Progenitor cell of endocrine pancreas (in vitro differentiated cells): ENCODE measurements around the gene HOXB8. TPM values are rescaled to one million over a fixed set of nuclear protein-coding genes. Genes with fewer than 3 reads are reported as not detected.

Experiments
- DNase-seq: peaks from one replicate; pipeline ENCODE4 v3.0.0; 2021; ENCODE audit warnings: low spot score; ENCODE audit not compliant: unreplicated experiment
- H3K27ac Mint-ChIP-seq: 2 replicates; pipeline ENCODE4 v1.8.0; 2021; ENCODE audit warnings: mild to moderate bottlenecking, moderate library complexity, mixed read lengths
- H3K27me3 Mint-ChIP-seq: 2 replicates; pipeline ENCODE4 v1.8.0; 2021; ENCODE audit warnings: mixed read lengths
- H3K36me3 Mint-ChIP-seq: 2 replicates; pipeline ENCODE4 v1.8.0; 2022; ENCODE audit warnings: mixed read lengths; ENCODE audit not compliant: insufficient read depth
- H3K4me1 Mint-ChIP-seq: 2 replicates; pipeline ENCODE4 v1.8.0; 2021; ENCODE audit warnings: low read depth, mixed read lengths
- H3K4me3 Mint-ChIP-seq: 2 replicates; pipeline ENCODE4 v1.8.0; 2021; ENCODE audit warnings: low read depth, mild to moderate bottlenecking, moderate library complexity, mixed read lengths
- H3K9me3 Mint-ChIP-seq: 2 replicates; pipeline ENCODE4 v1.8.0; 2021; ENCODE audit warnings: low read depth, mixed read lengths
- total RNA-seq: library from RNA; stranded (reverse); gene quantifications from 2 replicates; pipeline ENCODE4 v1.2.1, GENCODE V29; 2021
- TF ChIP-seq, protein P1 (sequence below): fragments of 200-600 bp; sonication (generic); IDR thresholded peaks from one replicate; pipeline ENCODE4 v1.5.0; 2021; ENCODE audit warnings: antibody characterized with exemption, mild to moderate bottlenecking; ENCODE audit not compliant: unreplicated experiment

Gene HOXB8
- total RNA-seq, 1 donor from 2014 or later = 1.1 TPM

DNA sequence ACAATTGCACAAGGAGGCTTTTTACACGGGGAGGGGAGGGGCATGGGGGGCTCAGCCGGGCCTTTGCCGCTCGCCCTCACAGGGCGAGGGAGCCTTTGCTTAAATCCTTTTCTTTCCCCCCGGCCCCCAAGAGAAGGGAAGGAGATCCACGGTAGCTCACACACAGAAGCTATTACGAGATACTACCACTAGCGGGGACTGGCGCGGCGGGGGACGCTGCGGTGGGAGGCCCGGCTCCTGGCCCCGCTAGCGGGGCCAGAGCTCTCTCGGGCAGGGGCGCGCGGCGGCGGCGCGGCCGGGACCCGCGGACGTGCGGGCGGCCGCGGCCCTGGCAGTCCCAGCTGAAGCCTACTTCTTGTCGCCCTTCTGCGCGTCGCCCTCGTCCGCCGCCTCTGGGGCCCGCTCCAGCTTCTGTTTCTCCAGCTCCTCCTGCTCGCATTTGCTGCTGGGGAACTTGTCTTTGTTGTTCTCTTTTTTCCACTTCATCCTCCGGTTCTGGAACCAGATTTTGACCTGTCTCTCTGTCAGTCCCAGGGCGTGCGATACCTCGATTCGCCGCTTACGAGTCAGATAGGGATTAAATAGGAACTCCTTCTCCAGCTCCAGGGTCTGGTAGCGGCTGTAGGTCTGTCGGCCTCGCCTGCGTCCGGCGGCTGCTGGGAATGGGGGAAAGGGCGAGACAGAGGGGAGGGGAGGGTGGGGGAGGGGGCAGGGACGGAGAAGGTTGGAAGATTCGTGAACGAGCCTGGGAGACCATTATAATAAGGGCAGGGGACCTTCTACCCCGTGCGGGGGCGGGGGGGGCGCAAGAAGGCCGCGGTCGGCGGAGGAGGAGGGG, 2.0 kb downstream of the HOXB8 start:
- TF ChIP-seq, protein P1, sequence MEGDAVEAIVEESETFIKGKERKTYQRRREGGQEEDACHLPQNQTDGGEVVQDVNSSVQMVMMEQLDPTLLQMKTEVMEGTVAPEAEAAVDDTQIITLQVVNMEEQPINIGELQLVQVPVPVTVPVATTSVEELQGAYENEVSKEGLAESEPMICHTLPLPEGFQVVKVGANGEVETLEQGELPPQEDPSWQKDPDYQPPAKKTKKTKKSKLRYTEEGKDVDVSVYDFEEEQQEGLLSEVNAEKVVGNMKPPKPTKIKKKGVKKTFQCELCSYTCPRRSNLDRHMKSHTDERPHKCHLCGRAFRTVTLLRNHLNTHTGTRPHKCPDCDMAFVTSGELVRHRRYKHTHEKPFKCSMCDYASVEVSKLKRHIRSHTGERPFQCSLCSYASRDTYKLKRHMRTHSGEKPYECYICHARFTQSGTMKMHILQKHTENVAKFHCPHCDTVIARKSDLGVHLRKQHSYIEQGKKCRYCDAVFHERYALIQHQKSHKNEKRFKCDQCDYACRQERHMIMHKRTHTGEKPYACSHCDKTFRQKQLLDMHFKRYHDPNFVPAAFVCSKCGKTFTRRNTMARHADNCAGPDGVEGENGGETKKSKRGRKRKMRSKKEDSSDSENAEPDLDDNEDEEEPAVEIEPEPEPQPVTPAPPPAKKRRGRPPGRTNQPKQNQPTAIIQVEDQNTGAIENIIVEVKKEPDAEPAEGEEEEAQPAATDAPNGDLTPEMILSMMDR = peak; percentile 40
- H3K36me3 Mint-ChIP-seq = no peaks in the 10 kb centered on the region
- no peaks in the 10 kb centered on the region for H3K9me3 Mint-ChIP-seq
- peak overlapping the region; percentile 80 for H3K27ac Mint-ChIP-seq
- H3K4me3 Mint-ChIP-seq = peak overlapping the region; percentile 63
- peaks cover 90% of the 10 kb centered on the region for H3K27me3 Mint-ChIP-seq
- DNase-seq = no peak
- H3K4me1 Mint-ChIP-seq = peaks cover 11% of the 10 kb centered on the region

DNA sequence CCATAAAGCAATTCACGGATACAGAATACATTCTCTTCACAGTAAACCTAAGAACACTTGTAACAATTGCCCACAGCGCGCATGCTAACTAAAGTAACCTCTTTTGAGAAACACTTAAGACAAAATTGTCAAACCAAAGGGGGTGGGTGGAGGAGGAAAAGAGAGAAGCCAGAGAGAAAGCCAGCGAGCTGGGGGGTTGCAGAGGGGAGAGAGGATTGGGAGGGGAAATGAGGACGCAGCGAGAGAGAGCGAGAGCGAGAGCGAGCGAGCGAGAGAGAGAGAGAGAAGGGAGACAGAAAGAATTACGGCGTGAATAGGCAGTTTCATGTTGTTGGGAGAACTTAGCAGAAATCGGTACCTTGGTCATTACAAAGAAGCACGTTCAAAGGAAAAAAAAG, 2.6 kb downstream of the HOXB8 start:
- Mint-ChIP-seq H3K27ac (peak overlapping the region; percentile 80), H3K36me3 (no peaks in the 10 kb centered on the region), H3K9me3 (no peaks in the 10 kb centered on the region), H3K4me1 (peaks cover 11% of the 10 kb centered on the region), H3K4me3 (peak overlapping the region; percentile 63), H3K27me3 (peaks cover 89% of the 10 kb centered on the region)
- DNase-seq = no peak
- TF ChIP-seq, protein P1 = no peak

DNA sequence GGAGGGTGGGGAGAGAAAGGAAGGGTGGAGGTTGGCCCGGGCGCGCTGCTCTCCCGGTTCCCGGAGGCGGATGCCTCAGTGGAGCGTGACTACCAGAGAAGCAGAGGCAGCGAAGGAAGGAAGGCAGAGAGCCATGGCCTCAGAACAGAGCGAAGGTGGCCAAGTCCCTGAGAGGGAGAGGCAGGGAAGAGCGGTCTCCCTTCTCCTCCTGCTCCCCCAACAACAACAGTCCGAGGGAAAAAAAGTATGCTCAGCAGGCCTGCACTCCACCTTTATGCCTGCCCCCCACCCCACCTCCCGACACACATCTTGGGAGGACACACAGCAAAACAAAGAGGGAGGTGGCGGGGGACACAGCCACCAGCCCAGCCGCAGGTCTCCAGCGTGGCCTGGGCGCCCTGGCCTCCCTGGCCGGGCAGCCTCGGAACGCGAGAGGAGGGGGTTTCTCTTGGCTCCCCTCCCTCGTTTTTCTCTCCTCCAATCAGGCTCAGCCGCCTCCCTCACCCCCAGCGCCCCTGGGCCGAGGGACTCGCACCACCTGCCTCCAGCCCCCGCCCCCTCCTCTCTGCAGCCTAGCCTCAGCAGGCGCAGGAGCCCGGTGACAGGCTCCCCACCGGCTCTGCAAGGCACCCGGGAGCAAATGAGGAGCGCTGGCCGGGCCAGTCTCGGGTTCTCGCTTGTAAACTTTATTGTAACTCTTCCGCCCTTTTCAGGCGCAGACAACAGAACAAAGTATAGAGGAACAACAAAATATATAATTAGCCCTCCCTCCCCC, 3.2 kb downstream of the HOXB8 start:
- Mint-ChIP-seq H3K9me3 (no peaks in the 10 kb centered on the region), H3K4me1 (peaks cover 11% of the 10 kb centered on the region), H3K36me3 (no peaks in the 10 kb centered on the region), H3K4me3 (no peak overlapping the region), H3K27me3 (peaks cover 89% of the 10 kb centered on the region), H3K27ac (no peak overlapping the region)
- TF ChIP-seq, protein P1 = no peak
- DNase-seq = no peak

DNA sequence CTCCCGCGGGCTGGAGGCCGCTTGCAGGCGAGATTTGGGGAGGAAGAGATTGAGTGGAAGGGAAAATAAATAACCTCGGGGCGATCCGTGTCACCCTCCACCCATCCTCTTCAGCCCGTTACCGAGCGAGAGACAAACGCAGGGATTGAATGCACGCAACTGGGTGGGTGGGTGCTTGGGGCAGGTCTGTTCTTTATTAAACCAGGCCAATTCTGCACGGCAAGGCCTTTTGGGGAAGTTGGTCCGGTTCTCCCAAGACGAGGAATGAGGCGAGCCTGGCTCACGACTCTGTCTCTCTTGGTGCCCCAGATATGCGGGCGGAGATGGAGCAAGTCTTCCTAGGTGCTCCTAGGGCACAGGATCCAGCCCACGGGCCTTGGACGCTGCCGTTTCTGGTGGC, 3.9 kb downstream of the HOXB8 start:
- H3K4me3 Mint-ChIP-seq = peak overlapping the region; percentile 70
- H3K9me3 Mint-ChIP-seq = no peaks in the 10 kb centered on the region
- TF ChIP-seq, protein P1 = no peak
- DNase-seq = no peak
- H3K27ac Mint-ChIP-seq = peak overlapping the region; percentile 90
- H3K4me1 Mint-ChIP-seq = peaks cover 11% of the 10 kb centered on the region
- H3K27me3 Mint-ChIP-seq = peaks cover 89% of the 10 kb centered on the region
- H3K36me3 Mint-ChIP-seq = no peaks in the 10 kb centered on the region
